ENCODE results near the gene ARMCX2. TPM values are rescaled to one million over a fixed set of nuclear protein-coding genes. Genes with fewer than 3 reads are reported as not detected.
"Not testable (repeated sequence)": the region's sequence is repeated elsewhere in the genome, so short reads cannot be mapped to it uniquely, and the experiment has no call there.

Gene ARMCX2
- total RNA-seq, 4 donors from 2014 or later = 0.53 to 12.4 (median 6.7) TPM

- TF ChIP-seq CTCF (IDR thresholded peaks at IDR 0.05) = no peak
- TF ChIP-seq POLR2A (IDR thresholded peaks at IDR 0.05) = no peak
- Histone ChIP-seq H3K36me3 (no peaks in the 10 kb centered on the region), H3K27ac (peak overlapping the region; percentile 55 to 63 (median 61))
Measured at GRCh38 chrX:101658661-101659491, 774 bp downstream of the ARMCX2 start.

GRCh38 chrX:101657495-101657894 lies 2.2 kb downstream of the ARMCX2 start:
- H3K4me1 ChIP-seq = no peaks in the 10 kb centered on the region
- no peak for DNase-seq
- no peak overlapping the region for H3K4me3 ChIP-seq
- no peaks in the 10 kb centered on the region for H3K9me3 ChIP-seq
- no peak for TF ChIP-seq CTCF (IDR thresholded peaks at IDR 0.05)
- no peak for TF ChIP-seq POLR2A (IDR thresholded peaks at IDR 0.05)
- no peaks in the 10 kb centered on the region for H3K36me3 ChIP-seq
- H3K27ac ChIP-seq = no peak overlapping the region
- H3K27me3 ChIP-seq = no peaks in the 10 kb centered on the region

More at GRCh38 chrX:101658661-101659491, 774 bp downstream of the ARMCX2 start:
- DNase-seq = peak; percentile 68 to 82 (median 72)
- Histone ChIP-seq H3K9me3 (no peaks in the 10 kb centered on the region), H3K4me3 (peak overlapping the region; percentile 41 to 65 (median 53)), H3K27me3 (no peaks in the 10 kb centered on the region), H3K4me1 (no peaks in the 10 kb centered on the region)

GRCh38 chrX:101656817-101657216 lies 2.8 kb downstream of the ARMCX2 start:
- no peak overlapping the region for H3K4me3 ChIP-seq
- no peaks in the 10 kb centered on the region for H3K4me1 ChIP-seq
- no peak for DNase-seq
- TF ChIP-seq POLR2A (IDR thresholded peaks at IDR 0.05) (no peak), CTCF (IDR thresholded peaks at IDR 0.05) (no peak)
- no peaks in the 10 kb centered on the region for H3K27me3 ChIP-seq
- no peaks in the 10 kb centered on the region for H3K9me3 ChIP-seq
- H3K27ac ChIP-seq = no peak overlapping the region
- no peaks in the 10 kb centered on the region for H3K36me3 ChIP-seq

- Histone ChIP-seq H3K27ac (no peak overlapping the region), H3K9me3 (no peaks in the 10 kb centered on the region), H3K4me3 (no peak overlapping the region), H3K4me1 (no peaks in the 10 kb centered on the region), H3K36me3 (no peaks in the 10 kb centered on the region), H3K27me3 (no peaks in the 10 kb centered on the region)
- DNase-seq = no peak
- TF ChIP-seq CTCF (IDR thresholded peaks at IDR 0.05) (no peak), POLR2A (IDR thresholded peaks at IDR 0.05) (no peak)
Measured at GRCh38 chrX:101655534-101655933, 4.1 kb downstream of the ARMCX2 start.

- H3K4me1 ChIP-seq, H3K9me3 ChIP-seq, H3K27ac ChIP-seq, DNase-seq, H3K27me3 ChIP-seq, H3K36me3 ChIP-seq, H3K4me3 ChIP-seq: not testable (repeated sequence)
Measured at GRCh38 chrX:101647716-101648115, 11.9 kb downstream of the ARMCX2 start.

- Histone ChIP-seq H3K36me3 (no peaks in the 10 kb centered on the region), H3K4me3 (no peak overlapping the region), H3K27me3 (no peaks in the 10 kb centered on the region), H3K9me3 (no peaks in the 10 kb centered on the region), H3K4me1 (no peaks in the 10 kb centered on the region), H3K27ac (no peak overlapping the region)
- DNase-seq = no peak
- TF ChIP-seq CTCF (IDR thresholded peaks at IDR 0.05) (no peak), POLR2A (IDR thresholded peaks at IDR 0.05) (no peak)
Measured at GRCh38 chrX:101642093-101642492, 17.6 kb downstream of the ARMCX2 start.

Data from Peyer's patch (tissue), 4 donors.